Measurements from ENCODE around the gene SLC16A1. TPM values are rescaled to one million over a fixed set of nuclear protein-coding genes. Genes with fewer than 3 reads are reported as not detected.

Gene SLC16A1
- total and polyA plus RNA-seq, 9 donors: 10.3 to 38.8 (median 23.3) TPM

DNA sequence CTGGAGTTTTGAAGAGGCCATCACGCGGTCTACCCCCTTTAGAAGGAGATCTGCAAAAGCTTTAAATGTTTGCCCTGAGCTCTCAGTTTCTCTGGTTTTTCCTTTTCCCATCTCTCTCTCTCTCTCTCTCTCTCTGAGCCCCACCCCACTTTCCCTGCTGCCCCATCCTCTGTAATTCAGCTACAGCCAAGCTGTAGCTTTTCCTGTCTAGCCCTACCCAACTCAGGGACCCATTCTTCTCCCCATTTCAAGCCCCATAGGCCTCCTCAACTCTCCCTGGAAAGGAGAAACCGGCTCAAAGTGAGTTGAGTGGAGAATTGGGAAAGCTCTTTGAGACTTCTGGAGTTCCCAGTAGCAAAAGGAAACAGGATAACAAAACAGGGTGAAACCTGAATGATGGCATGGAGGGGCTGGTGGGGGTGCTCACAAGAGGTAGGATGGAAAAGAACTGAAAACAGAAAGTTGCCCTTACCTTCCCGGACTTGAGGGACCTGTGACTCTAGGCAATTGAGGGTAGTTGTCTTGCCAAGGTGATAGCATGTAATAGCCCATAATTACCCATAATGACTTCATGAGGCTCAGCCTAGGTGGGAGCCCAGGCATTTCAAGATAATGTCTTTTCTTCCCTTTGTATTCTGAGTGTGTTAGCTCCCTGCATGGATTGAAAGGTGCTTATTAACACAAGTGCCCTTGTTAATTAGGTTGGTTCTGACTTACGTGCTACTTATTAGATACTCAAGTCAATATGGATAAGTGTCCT is 84.9 kb downstream of the SLC16A1 start:
- no peak overlapping the region for H3K27ac ChIP-seq
- H3K4me3 ChIP-seq: no peak overlapping the region
- no peaks in the 10 kb centered on the region for H3K36me3 ChIP-seq
- no peaks in the 10 kb centered on the region for H3K27me3 ChIP-seq
- no peak for DNase-seq
- H3K9me3 ChIP-seq: no peaks in the 10 kb centered on the region
- 94 to 98% (median 95%) methylated on average over 5 of the region's 5 CpGs for WGBS, 3 donors
- no peaks in the 10 kb centered on the region for H3K4me1 ChIP-seq (ENCODE audit: insufficient read depth)
- TF ChIP-seq POLR2A (IDR thresholded peaks at IDR 0.05) (no peak), EP300 (IDR thresholded peaks at IDR 0.05) (no peak)
- TF ChIP-seq, protein P1, sequence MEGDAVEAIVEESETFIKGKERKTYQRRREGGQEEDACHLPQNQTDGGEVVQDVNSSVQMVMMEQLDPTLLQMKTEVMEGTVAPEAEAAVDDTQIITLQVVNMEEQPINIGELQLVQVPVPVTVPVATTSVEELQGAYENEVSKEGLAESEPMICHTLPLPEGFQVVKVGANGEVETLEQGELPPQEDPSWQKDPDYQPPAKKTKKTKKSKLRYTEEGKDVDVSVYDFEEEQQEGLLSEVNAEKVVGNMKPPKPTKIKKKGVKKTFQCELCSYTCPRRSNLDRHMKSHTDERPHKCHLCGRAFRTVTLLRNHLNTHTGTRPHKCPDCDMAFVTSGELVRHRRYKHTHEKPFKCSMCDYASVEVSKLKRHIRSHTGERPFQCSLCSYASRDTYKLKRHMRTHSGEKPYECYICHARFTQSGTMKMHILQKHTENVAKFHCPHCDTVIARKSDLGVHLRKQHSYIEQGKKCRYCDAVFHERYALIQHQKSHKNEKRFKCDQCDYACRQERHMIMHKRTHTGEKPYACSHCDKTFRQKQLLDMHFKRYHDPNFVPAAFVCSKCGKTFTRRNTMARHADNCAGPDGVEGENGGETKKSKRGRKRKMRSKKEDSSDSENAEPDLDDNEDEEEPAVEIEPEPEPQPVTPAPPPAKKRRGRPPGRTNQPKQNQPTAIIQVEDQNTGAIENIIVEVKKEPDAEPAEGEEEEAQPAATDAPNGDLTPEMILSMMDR (IDR thresholded peaks at IDR 0.05): no peak
- intact Hi-C loops (cut with DNase I): no loop called here

DNA sequence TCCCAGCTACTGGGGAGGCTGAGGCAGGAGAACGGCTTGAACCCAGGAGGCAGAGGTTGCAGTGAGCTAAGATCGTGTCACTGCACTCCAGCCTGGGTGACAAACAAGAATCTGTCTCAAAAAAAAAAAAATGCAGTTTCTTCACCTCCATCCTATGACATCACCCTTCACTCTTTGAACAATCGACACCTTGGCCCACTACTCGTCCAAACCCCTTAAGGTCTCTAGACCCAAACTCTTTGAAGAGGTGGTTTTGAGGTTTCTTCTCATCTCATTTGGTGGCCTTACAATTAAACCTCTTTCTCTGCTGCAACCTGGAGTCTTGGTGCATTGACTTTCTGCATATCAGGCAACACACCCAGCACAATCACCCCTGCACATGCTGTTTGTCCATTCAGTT is 86.1 kb downstream of the SLC16A1 start:
- no peak for DNase-seq
- Histone ChIP-seq H3K27ac (no peak overlapping the region), H3K9me3 (no peaks in the 10 kb centered on the region), H3K4me1 (ENCODE audit: insufficient read depth) (no peaks in the 10 kb centered on the region), H3K36me3 (no peaks in the 10 kb centered on the region), H3K4me3 (no peak overlapping the region), H3K27me3 (no peaks in the 10 kb centered on the region)
- WGBS, 3 donors: 95 to 98% (median 97%) methylated on average over 4 of the region's 4 CpGs
- intact Hi-C loops (cut with DNase I): no loop called here
- TF ChIP-seq POLR2A (IDR thresholded peaks at IDR 0.05): no peak
- TF ChIP-seq, protein P1 (IDR thresholded peaks at IDR 0.05): no peak
- TF ChIP-seq EP300 (IDR thresholded peaks at IDR 0.05): no peak

DNA sequence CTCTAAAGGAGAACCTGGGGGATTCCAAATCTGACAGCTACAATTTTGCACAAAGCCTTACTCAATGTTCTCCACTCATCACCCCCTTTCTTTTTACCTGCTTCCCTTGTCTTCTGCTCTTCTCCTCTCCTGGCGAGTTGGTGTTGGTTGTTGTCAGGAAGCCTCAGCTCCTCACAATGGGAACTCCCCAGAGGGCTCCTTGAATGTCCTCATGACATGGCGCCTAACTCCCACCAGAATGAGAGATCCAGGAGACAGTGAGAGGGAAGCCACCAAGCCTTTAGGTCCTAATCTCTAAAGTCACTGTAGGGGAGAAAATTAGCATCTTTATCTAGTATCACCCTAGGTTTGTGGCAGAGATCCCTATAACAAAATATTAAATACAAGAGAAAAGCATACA is 87.8 kb downstream of the SLC16A1 start:
- Histone ChIP-seq H3K9me3 (no peaks in the 10 kb centered on the region), H3K4me1 (ENCODE audit: insufficient read depth) (no peaks in the 10 kb centered on the region), H3K27me3 (no peaks in the 10 kb centered on the region), H3K36me3 (no peaks in the 10 kb centered on the region), H3K4me3 (no peak overlapping the region), H3K27ac (no peak overlapping the region)
- no peak for TF ChIP-seq EP300 (IDR thresholded peaks at IDR 0.05)
- no peak for TF ChIP-seq POLR2A (IDR thresholded peaks at IDR 0.05)
- TF ChIP-seq, protein P1 (IDR thresholded peaks at IDR 0.05): no peak
- 94 to 100% (median 96%) methylated on average over 2 of the region's 2 CpGs for WGBS, 3 donors
- intact Hi-C loops (cut with DNase I): no loop called here
- DNase-seq: no peak

DNA sequence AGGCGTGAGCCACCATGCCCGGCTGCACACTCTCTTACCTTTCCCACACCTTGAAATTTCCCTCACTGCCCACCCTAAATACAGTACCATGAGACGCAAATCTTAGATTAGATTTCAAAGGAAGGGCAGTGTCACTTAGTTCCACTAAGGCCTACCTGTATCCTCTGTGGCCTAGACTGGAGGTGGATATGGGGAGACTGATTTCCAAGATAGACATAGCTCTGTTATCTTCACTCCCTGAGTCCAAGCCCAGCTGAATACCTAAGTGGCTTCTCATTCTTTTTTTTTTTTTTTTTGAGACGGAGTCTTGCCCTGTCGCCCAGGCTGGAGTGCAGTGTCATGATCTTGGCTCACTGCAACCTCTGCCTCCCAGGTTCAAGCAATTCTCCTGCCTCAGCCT is 89.0 kb downstream of the SLC16A1 start:
- DNase-seq: no peak
- Histone ChIP-seq H3K4me3 (no peak overlapping the region), H3K27me3 (no peaks in the 10 kb centered on the region), H3K36me3 (no peaks in the 10 kb centered on the region), H3K4me1 (ENCODE audit: insufficient read depth) (no peaks in the 10 kb centered on the region), H3K27ac (no peak overlapping the region), H3K9me3 (no peaks in the 10 kb centered on the region)
- 93 to 94% (median 94%) methylated on average over 5 of the region's 5 CpGs for WGBS, 3 donors
- no peak for TF ChIP-seq POLR2A (IDR thresholded peaks at IDR 0.05)
- TF ChIP-seq, protein P1 (IDR thresholded peaks at IDR 0.05): no peak
- no peak for TF ChIP-seq EP300 (IDR thresholded peaks at IDR 0.05)
- intact Hi-C loops (cut with DNase I): no loop called here

Data from ovary (tissue), 9 donors.